SH-SY5Y (cell line): ENCODE data around the gene NELFB.

Source experiments
- GATA2 ChIP-seq: IDR thresholded peaks from 2 replicates; pipeline ENCODE4 v1.6.1; 2011; ENCODE audit warnings: mild to moderate bottlenecking, low read depth, low read length
- GATA3 ChIP-seq: IDR thresholded peaks from 2 replicates; pipeline ENCODE4 v1.6.1; 2011; ENCODE audit warnings: low read depth, mild to moderate bottlenecking, low read length, moderate library complexity

DNA sequence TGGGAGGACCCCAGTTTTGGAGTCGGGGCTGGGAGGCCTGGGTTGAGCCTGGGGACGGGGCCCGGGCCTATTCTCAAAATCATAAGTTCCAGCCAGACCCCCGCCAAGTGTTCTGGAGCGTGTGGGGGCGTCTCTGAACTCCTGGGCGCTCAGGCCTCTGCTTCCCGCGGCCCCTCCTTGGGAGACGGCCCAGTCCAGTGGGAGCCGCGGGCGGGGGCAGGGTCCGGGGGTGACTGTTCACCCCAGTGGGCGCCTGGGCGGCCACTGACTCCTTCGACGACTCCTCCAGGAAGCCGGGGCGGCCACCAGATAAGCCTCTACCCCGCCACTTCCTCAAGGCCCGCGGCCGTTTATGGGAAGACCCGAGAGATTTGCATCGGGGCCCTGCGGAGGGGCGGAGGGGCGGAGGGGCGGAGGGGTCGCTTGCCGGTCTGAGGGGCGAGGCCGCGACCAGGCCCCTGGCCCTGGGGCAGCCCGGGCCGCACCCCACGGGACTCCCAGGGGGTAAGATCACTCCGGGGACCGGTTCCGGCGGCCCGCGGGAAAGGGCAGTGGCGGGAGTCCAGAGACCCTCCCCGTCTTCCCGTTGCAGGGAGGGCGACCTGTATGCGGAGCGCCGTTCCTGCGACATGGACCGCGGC lies 23.1 kb downstream of the NELFB start:
- no peak for TF ChIP-seq GATA3
- no peak for TF ChIP-seq GATA2
